Measurements from ENCODE around the gene CBX7. TPM values are rescaled to one million over a fixed set of nuclear protein-coding genes. Genes with fewer than 3 reads are reported as not detected.

Gene CBX7
- total and polyA plus RNA-seq, 2 donors (not counting 3 experiments of a cell fraction or from before 2014, with no cell fraction given), result 3.4 to 7.1 TPM

DNA sequence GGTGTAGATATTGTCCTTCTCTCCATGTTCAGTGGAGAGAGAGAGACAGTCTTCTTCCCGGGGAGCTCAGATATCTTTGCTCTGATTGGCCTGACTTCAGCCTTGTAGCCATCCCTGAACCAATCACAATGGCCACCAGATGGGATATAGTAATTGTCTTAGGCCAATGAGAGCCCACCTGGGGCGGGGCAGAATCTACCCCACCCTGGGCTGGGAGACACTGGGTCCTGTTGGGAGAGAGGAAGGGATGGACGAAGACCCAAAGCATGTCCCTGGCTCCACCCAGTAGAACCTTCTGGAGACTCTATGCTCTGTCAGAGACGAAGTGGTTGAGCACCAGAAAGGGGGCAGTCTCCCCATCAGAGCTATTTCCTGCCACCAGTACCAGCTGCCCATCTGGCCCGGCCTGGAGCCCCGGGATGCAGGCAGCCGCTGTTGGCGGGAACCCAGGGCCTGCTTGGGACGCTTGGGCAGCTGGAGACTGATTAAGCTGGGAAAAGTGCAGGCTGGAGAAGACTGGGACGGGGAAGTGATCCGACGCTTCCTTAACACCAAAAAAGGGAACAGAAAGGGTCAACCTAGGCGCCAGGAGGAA, 31.6 kb upstream of the CBX7 start:
- H4K20me1 ChIP-seq (replicated peaks; ENCODE audit: control insufficient read depth, extremely low read depth, insufficient read depth, low read length), result no peaks in the 10 kb centered on the region
- no TSS peak for BruUV-seq (replicated peaks)
- no peak overlapping the region for H3K9ac ChIP-seq (replicated peaks; ENCODE audit: extremely low read depth, insufficient read depth, low read length)
- no peak overlapping the region for H2AFZ ChIP-seq (ENCODE audit: low read depth, low read length)
- H3K4me3 ChIP-seq (replicated peaks in 1 of 3; ENCODE audit: insufficient read depth in 1 of 3, low read depth in 1 of 3, low read length in 3 of 3), result no peak overlapping the region
- CTCF ChIA-PET, result interaction anchor here (0.9 to 2.4 kb wide), 7 partner anchors 21 to 131 kb away, joined by 3 to 5 read pairs (median 4); no protein-coding TSS in a partner anchor
- dilution Hi-C loops (cut with MboI; ENCODE audit: extremely low pct_ligation_motif_present, low sequenced_read_pairs) (no loop called here), intact Hi-C loops (cut with micrococcal nuclease) (no loop called here)
- H3K4me2 ChIP-seq (ENCODE audit: insufficient read depth, low read length), result no peak overlapping the region
- H3K9me3 ChIP-seq (replicated peaks; ENCODE audit: control insufficient read depth, insufficient read depth, low read length), result no peaks in the 10 kb centered on the region
- POLR2A ChIA-PET, result interaction anchor here (0.7 kb wide), 1 partner anchor 61 kb away, joined by 4 read pairs; the partner anchor contains the start of gene PDGFB
- no peaks in the 10 kb centered on the region for H3K9me1 ChIP-seq (replicated peaks; ENCODE audit: control insufficient read depth, extremely low read depth, insufficient read depth, low read length)
- no peak for TF ChIP-seq POLR2AphosphoS5 (IDR thresholded peaks at IDR 0.05; ENCODE audit: insufficient read depth, low read depth, low read length)
- no peak for TF ChIP-seq GATA2 (IDR thresholded peaks at IDR 0.05; ENCODE audit: insufficient read depth, insufficient read length, low read depth, low read length)
- TF ChIP-seq, protein P1, sequence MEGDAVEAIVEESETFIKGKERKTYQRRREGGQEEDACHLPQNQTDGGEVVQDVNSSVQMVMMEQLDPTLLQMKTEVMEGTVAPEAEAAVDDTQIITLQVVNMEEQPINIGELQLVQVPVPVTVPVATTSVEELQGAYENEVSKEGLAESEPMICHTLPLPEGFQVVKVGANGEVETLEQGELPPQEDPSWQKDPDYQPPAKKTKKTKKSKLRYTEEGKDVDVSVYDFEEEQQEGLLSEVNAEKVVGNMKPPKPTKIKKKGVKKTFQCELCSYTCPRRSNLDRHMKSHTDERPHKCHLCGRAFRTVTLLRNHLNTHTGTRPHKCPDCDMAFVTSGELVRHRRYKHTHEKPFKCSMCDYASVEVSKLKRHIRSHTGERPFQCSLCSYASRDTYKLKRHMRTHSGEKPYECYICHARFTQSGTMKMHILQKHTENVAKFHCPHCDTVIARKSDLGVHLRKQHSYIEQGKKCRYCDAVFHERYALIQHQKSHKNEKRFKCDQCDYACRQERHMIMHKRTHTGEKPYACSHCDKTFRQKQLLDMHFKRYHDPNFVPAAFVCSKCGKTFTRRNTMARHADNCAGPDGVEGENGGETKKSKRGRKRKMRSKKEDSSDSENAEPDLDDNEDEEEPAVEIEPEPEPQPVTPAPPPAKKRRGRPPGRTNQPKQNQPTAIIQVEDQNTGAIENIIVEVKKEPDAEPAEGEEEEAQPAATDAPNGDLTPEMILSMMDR (IDR thresholded peaks at IDR 0.05; ENCODE audit: extremely low read depth in 1 of 2, insufficient read depth in 1 of 2, low read depth in 1 of 2, low read length in 2 of 2), result no peak
- TF ChIP-seq EZH2 (IDR thresholded peaks at IDR 0.05; ENCODE audit: borderline replicate concordance, low read depth, low read length, severe bottlenecking), result no peak
- TF ChIP-seq MAX (IDR thresholded peaks at IDR 0.05; ENCODE audit: insufficient read depth, insufficient read length), result no peak
- no peak for TF ChIP-seq POLR2A (IDR thresholded peaks at IDR 0.05; ENCODE audit: low read depth, low read length)
- TF ChIP-seq MYC (IDR thresholded peaks at IDR 0.05; ENCODE audit: low read depth, low read length), result no peak
- TF ChIP-seq FOS (IDR thresholded peaks at IDR 0.05; ENCODE audit: borderline replicate concordance, insufficient read depth, low read length), result no peak
- TF ChIP-seq JUN (IDR thresholded peaks at IDR 0.05; ENCODE audit: borderline replicate concordance, insufficient read depth, insufficient read length, low read depth), result no peak
- H3K4me1 ChIP-seq (ENCODE audit: control insufficient read depth, extremely low read depth, insufficient read depth, low read length), result peaks cover 12% of the 10 kb centered on the region
- no peaks in the 10 kb centered on the region for H3K79me2 ChIP-seq (ENCODE audit: control insufficient read depth, insufficient read depth, low read length)
- no peak overlapping the region for H3K27ac ChIP-seq (ENCODE audit: insufficient read depth, low read depth, low read length)
- H3K27me3 ChIP-seq (ENCODE audit: control insufficient read depth in 2 of 2, insufficient read depth in 2 of 2, low read length in 2 of 2), result no peaks in the 10 kb centered on the region
- DNase-seq (ENCODE audit: low read depth, low spot score) (peak; percentile 22), FAIRE-seq (no peak)
- H3K36me3 ChIP-seq (ENCODE audit: control insufficient read depth in 2 of 2, extremely low read depth in 1 of 2, insufficient read depth in 2 of 2, low read length in 2 of 2), result no peaks in the 10 kb centered on the region

Data from endothelial cell of umbilical vein (primary cell).